ENCODE data around the gene MMP26. TPM values are rescaled to one million over a fixed set of nuclear protein-coding genes. Genes with fewer than 3 reads are reported as not detected.

The MMP26 gene
- total and polyA plus RNA-seq, 10 of the 15 experiments (the other 5 are each of a cell fraction or from before 2014, with no cell fraction given), result not detected

DNA sequence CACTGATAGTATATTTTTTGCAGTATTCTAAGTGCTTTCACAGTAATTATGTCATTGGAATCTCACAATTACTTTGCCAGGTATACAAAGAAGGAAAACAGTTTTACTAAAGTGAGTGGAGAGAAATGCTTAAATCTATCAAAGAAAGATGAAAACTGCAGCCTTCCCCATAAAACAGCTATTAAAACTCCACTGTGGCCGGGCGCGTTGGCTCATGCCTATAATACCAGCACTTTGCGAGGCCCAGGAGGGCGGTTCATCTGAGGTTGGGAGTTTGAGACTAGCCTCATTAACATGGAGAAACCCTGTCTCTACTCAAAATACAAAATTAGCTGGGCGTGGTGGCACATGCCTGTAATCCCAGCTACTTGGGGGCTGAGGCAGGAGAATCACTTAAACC is 41.7 kb upstream of the MMP26 start:
- no peaks in the 10 kb centered on the region for H3K79me2 ChIP-seq (ENCODE audit: control insufficient read depth, insufficient read depth, low read length)
- ChIA-PET POLR2A (no interaction called here), SMC1A (ENCODE audit: uncharacterized antibody, unreplicated experiment) (no interaction called here), CTCF (no interaction called here), RAD21 (ENCODE audit: unreplicated experiment) (no interaction called here)
- in situ Hi-C loops (cut with MboI) (no loop called here), intact Hi-C loops (cut with micrococcal nuclease; ENCODE audit: unreplicated experiment) (no loop called here)
- BruUV-seq (replicated peaks), result no TSS peak
- no peaks in the 10 kb centered on the region for H3K9me3 ChIP-seq (replicated peaks; ENCODE audit: control insufficient read depth, insufficient read depth, low read length)
- no peak for DNase-seq (ENCODE audit: low read depth, low spot score)
- H3K9ac ChIP-seq (ENCODE audit: control insufficient read depth, insufficient read depth, low read length), result no peak overlapping the region
- no peaks in the 10 kb centered on the region for H3K36me3 ChIP-seq (ENCODE audit: control insufficient read depth in 2 of 2, insufficient read depth in 2 of 2, low read length in 1 of 2)
- H3K4me1 ChIP-seq (ENCODE audit: control insufficient read depth, insufficient read depth, low read length), result no peaks in the 10 kb centered on the region
- WGBS (ENCODE audit: insufficient coverage, insufficient replicate concordance, low lambda C conversion rate, missing lambda C conversion rate), result 56% methylated on average over 6 of the region's 6 CpGs
- H2AFZ ChIP-seq (ENCODE audit: control insufficient read depth, low read depth, low read length), result no peak overlapping the region
- H3K27ac ChIP-seq (ENCODE audit: control insufficient read depth, insufficient read depth), result no peak overlapping the region
- no peaks in the 10 kb centered on the region; a peak in 1 of 4 replicates for H3K27me3 ChIP-seq (replicated peaks in 1 of 2; ENCODE audit: control insufficient read depth in 2 of 2, insufficient read depth in 2 of 2, low read length in 1 of 2)
- no peaks in the 10 kb centered on the region for H4K20me1 ChIP-seq (ENCODE audit: control insufficient read depth, insufficient read depth)
- no peak for FAIRE-seq
- no peak overlapping the region for H3K4me3 ChIP-seq
- no peak overlapping the region for H3K4me2 ChIP-seq (ENCODE audit: control insufficient read depth, insufficient read depth)
- no peak for ATAC-seq
- TF ChIP-seq IKZF1 (conservative IDR thresholded peaks at IDR 0.05) (no peak), CBFB (IDR thresholded peaks at IDR 0.05; ENCODE audit: low read depth) (no peak), YY1 (IDR thresholded peaks at IDR 0.05; ENCODE audit: low read depth, low read length) (no peak), HDAC6 (IDR thresholded peaks at IDR 0.05; ENCODE audit: unreplicated experiment) (no peak), NBN (IDR thresholded peaks at IDR 0.05) (no peak), LARP7 (IDR thresholded peaks at IDR 0.05) (no peak), STAT3 (IDR thresholded peaks at IDR 0.05; ENCODE audit: low read depth, low read length) (no peak), ETV6 (conservative IDR thresholded peaks at IDR 0.05 in 1 of 2, IDR thresholded peaks at IDR 0.05 in 1 of 2; ENCODE audit: borderline replicate concordance in 1 of 2, low read depth in 1 of 2) (no peak), MEF2B (IDR thresholded peaks at IDR 0.05; ENCODE audit: partially characterized antibody, poor library complexity, severe bottlenecking) (no peak), NR2F1 (conservative IDR thresholded peaks at IDR 0.05) (no peak), RAD51 (IDR thresholded peaks at IDR 0.05) (no peak)
- TF ChIP-seq, protein P1, sequence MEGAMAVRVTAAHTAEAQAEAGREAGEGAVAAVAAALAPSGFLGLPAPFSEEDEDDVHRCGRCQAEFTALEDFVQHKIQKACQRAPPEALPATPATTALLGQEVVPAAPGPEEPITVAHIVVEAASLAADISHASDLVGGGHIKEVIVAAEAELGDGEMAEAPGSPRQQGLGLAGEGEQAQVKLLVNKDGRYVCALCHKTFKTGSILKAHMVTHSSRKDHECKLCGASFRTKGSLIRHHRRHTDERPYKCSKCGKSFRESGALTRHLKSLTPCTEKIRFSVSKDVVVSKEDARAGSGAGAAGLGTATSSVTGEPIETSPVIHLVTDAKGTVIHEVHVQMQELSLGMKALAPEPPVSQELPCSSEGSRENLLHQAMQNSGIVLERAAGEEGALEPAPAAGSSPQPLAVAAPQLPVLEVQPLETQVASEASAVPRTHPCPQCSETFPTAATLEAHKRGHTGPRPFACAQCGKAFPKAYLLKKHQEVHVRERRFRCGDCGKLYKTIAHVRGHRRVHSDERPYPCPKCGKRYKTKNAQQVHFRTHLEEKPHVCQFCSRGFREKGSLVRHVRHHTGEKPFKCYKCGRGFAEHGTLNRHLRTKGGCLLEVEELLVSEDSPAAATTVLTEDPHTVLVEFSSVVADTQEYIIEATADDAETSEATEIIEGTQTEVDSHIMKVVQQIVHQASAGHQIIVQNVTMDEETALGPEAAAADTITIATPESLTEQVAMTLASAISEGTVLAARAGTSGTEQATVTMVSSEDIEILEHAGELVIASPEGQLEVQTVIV (IDR thresholded peaks at IDR 0.05; ENCODE audit: borderline replicate concordance, partially characterized antibody), result no peak
- TF ChIP-seq, protein P2, sequence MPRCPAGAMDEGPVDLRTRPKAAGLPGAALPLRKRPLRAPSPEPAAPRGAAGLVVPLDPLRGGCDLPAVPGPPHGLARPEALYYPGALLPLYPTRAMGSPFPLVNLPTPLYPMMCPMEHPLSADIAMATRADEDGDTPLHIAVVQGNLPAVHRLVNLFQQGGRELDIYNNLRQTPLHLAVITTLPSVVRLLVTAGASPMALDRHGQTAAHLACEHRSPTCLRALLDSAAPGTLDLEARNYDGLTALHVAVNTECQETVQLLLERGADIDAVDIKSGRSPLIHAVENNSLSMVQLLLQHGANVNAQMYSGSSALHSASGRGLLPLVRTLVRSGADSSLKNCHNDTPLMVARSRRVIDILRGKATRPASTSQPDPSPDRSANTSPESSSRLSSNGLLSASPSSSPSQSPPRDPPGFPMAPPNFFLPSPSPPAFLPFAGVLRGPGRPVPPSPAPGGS (IDR thresholded peaks at IDR 0.05; ENCODE audit: borderline replicate concordance, insufficient read depth, low read depth, low read length, poor library complexity, severe bottlenecking), result no peak
- TF ChIP-seq, protein P3, sequence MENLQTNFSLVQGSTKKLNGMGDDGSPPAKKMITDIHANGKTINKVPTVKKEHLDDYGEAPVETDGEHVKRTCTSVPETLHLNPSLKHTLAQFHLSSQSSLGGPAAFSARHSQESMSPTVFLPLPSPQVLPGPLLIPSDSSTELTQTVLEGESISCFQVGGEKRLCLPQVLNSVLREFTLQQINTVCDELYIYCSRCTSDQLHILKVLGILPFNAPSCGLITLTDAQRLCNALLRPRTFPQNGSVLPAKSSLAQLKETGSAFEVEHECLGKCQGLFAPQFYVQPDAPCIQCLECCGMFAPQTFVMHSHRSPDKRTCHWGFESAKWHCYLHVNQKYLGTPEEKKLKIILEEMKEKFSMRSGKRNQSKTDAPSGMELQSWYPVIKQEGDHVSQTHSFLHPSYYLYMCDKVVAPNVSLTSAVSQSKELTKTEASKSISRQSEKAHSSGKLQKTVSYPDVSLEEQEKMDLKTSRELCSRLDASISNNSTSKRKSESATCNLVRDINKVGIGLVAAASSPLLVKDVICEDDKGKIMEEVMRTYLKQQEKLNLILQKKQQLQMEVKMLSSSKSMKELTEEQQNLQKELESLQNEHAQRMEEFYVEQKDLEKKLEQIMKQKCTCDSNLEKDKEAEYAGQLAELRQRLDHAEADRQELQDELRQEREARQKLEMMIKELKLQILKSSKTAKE (IDR thresholded peaks at IDR 0.05; ENCODE audit: low read depth, poor library complexity, severe bottlenecking), result no peak
- TF ChIP-seq, protein P4, sequence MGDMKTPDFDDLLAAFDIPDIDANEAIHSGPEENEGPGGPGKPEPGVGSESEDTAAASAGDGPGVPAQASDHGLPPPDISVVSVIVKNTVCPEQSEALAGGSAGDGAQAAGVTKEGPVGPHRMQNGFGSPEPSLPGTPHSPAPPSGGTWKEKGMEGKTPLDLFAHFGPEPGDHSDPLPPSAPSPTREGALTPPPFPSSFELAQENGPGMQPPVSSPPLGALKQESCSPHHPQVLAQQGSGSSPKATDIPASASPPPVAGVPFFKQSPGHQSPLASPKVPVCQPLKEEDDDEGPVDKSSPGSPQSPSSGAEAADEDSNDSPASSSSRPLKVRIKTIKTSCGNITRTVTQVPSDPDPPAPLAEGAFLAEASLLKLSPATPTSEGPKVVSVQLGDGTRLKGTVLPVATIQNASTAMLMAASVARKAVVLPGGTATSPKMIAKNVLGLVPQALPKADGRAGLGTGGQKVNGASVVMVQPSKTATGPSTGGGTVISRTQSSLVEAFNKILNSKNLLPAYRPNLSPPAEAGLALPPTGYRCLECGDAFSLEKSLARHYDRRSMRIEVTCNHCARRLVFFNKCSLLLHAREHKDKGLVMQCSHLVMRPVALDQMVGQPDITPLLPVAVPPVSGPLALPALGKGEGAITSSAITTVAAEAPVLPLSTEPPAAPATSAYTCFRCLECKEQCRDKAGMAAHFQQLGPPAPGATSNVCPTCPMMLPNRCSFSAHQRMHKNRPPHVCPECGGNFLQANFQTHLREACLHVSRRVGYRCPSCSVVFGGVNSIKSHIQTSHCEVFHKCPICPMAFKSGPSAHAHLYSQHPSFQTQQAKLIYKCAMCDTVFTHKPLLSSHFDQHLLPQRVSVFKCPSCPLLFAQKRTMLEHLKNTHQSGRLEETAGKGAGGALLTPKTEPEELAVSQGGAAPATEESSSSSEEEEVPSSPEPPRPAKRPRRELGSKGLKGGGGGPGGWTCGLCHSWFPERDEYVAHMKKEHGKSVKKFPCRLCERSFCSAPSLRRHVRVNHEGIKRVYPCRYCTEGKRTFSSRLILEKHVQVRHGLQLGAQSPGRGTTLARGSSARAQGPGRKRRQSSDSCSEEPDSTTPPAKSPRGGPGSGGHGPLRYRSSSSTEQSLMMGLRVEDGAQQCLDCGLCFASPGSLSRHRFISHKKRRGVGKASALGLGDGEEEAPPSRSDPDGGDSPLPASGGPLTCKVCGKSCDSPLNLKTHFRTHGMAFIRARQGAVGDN (IDR thresholded peaks at IDR 0.05), result no peak
